Ramos (cell line): ENCODE measurements around the gene SUGCT.

Experiments used
- in situ Hi-C: fragments of 300-500 bp; cut with MboI; formaldehyde crosslinking; loops from one replicate; pipeline ENCODE4 v1.14.3; 2022; ENCODE audit warnings: low sequenced_read_pairs; ENCODE audit not compliant: unreplicated experiment

SUGCT gene

GRCh38 chr7:40542982-40543741, 408.4 kb downstream of the SUGCT start:
- in situ Hi-C loops: no loop called here

- in situ Hi-C loops: no loop called here
Measured at GRCh38 chr7:40544221-40544723, 409.5 kb downstream of the SUGCT start.

GRCh38 chr7:40544871-40545303, 410.1 kb downstream of the SUGCT start:
- in situ Hi-C loops: no loop called here

GRCh38 chr7:40545739-40546138, 410.9 kb downstream of the SUGCT start:
- in situ Hi-C loops: no loop called here

- in situ Hi-C loops: no loop called here
Measured at GRCh38 chr7:40546616-40547501, 412.1 kb downstream of the SUGCT start.

GRCh38 chr7:40549372-40550039, 414.7 kb downstream of the SUGCT start:
- in situ Hi-C loops: no loop called here

GRCh38 chr7:40551685-40552576, 417.1 kb downstream of the SUGCT start:
- in situ Hi-C loops: no loop called here

GRCh38 chr7:40560672-40561071, 425.9 kb downstream of the SUGCT start:
- in situ Hi-C loops: no loop called here

GRCh38 chr7:40566879-40567278, 432.1 kb downstream of the SUGCT start:
- in situ Hi-C loops: no loop called here

GRCh38 chr7:40569326-40569725, 434.5 kb downstream of the SUGCT start:
- in situ Hi-C loops: no loop called here

- in situ Hi-C loops: no loop called here
Measured at GRCh38 chr7:40570223-40570622, 435.4 kb downstream of the SUGCT start.

GRCh38 chr7:40571796-40572195, 437.0 kb downstream of the SUGCT start:
- in situ Hi-C loops: no loop called here

GRCh38 chr7:40572810-40573465, 438.1 kb downstream of the SUGCT start:
- in situ Hi-C loops: no loop called here

- in situ Hi-C loops: no loop called here
Measured at GRCh38 chr7:40579401-40579800, 444.6 kb downstream of the SUGCT start.

- in situ Hi-C loops: no loop called here
Measured at GRCh38 chr7:40580776-40581175, 446.0 kb downstream of the SUGCT start.

GRCh38 chr7:40582539-40582938, 447.7 kb downstream of the SUGCT start:
- in situ Hi-C loops: no loop called here

- in situ Hi-C loops: no loop called here
Measured at GRCh38 chr7:40583667-40584444, 449.1 kb downstream of the SUGCT start.

GRCh38 chr7:40584667-40585433, 450.0 kb downstream of the SUGCT start:
- in situ Hi-C loops: no loop called here
